H1 (cell line): ENCODE results near the gene PREX1. TPM values are rescaled to one million over a fixed set of nuclear protein-coding genes. Genes with fewer than 3 reads are reported as not detected.

Experiments
- EGR1 ChIP-seq: IDR thresholded peaks from 2 replicates; pipeline ENCODE4 v1.6.1; 2011; ENCODE audit warnings: low read depth, low read length, borderline replicate concordance
- SUZ12 ChIP-seq: fragments of 200-600 bp; sonication (generic); IDR thresholded peaks from 2 replicates; pipeline ENCODE4 v1.6.1; 2012; ENCODE audit warnings: mild to moderate bottlenecking, inconsistent platforms, low read length, moderate library complexity, mixed read lengths
- polyA plus RNA-seq, 7 experiments: library from polyadenylated mRNA; depleted of rRNA in 3 of 7; stranded (reverse) in 5 of 7; unstranded in 2 of 7; fragments of >200 nt in 5 of 7; fragments of 200-250 nt in 2 of 7; gene quantifications; 1 replicate in 5 of 7; 2 replicates in 1 of 7; 4 replicates in 1 of 7; pipeline versions ENCODE4 v1.2.1 to v1.2.3, GENCODE V29; 2011 to 2013; ENCODE audit warnings: missing spikeins in 2 of 7, mixed read lengths in 2 of 7
- total RNA-seq: library from RNA; stranded (reverse); fragmentation: NEBNext Ultra II Directional; extraction: Animal tissue kit (Norgen Biotek cat#: 25700); gene quantifications from 2 replicates; pipeline ENCODE4 v1.2.1, GENCODE V29; 2021

PREX1 gene
- total and polyA plus RNA-seq, 2 of the 8 experiments (the other 6 are each of a cell fraction or from before 2014, with no cell fraction given): 10.7 to 12.8 TPM

GRCh38 chr20:48738399-48739304 is 89.1 kb downstream of the PREX1 start (continued):
- TF ChIP-seq SUZ12 (no peak), EGR1 (no peak)
